ENCODE measurements around the gene IGFBP3.

GRCh38 chr7:45923818-45924217 lies 2.7 kb upstream of the IGFBP3 start:
- no peak for TF ChIP-seq CTCF (IDR thresholded peaks at IDR 0.05)
- TF ChIP-seq POLR2A (IDR thresholded peaks at IDR 0.05) = no peak

Data from right lobe of liver (tissue), 4 donors.